ENCODE data around the gene STPG2.
"Not testable (repeated sequence)": the region's sequence is repeated elsewhere in the genome, so short reads cannot be mapped to it uniquely, and the experiment has no call there.

The STPG2 gene

DNA sequence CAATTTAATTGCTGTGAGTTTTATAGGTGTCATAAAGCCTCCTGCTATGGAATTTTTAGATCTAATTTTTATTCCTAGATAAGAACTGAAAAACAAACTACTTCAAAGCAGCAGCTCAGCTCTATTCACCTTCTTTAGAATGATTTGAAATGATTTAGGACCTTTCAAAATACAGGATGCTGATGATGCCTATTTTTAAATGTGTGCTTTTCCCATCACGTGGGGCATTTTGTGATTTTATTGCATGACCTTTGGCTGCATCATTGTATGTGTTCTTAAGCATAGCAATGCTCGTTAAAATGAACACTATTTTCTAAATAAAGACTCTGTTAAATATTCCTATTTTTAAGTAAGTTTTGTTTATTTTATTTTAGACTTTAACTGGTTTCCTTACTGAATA lies 537.3 kb downstream of the STPG2 start:
- DNase-seq, result no peak

DNA sequence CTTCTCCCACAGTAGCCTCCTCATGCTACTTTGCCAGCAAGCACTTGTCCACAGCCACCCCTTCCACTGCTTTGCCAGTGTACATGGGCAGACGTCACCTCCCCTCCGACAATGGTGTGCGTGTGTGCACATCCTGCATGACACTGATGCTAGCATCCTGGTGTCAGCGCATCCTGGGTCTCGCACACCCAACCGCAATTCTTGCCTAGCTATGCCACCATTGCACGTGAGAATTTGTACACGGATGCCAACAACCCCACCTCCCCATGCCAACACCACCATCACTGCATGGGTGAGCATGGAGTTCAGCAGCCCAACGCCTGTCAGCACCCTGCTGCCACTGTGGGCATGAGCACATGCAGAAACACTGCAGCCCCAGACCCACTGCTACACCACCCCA lies 550.0 kb downstream of the STPG2 start:
- DNase-seq, result no peak

DNA sequence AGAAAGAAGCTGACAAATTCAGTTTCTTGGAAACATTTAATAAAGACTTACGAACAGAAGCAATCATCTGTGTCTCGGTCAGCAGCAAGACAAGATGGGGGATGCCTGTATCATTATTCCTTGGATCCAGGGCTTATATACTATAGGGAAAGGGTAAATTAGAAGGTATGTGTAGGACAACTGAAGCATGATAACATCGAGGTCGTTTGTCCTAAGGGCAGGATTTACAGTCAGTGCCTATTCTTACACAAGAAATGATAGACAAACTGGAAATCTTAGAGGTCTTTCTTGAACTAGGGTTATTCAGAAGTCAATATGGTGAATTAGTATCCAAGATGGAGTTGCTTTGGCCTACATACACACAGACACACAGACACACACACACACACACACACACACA lies 553.0 kb downstream of the STPG2 start:
- DNase-seq, result no peak

DNA sequence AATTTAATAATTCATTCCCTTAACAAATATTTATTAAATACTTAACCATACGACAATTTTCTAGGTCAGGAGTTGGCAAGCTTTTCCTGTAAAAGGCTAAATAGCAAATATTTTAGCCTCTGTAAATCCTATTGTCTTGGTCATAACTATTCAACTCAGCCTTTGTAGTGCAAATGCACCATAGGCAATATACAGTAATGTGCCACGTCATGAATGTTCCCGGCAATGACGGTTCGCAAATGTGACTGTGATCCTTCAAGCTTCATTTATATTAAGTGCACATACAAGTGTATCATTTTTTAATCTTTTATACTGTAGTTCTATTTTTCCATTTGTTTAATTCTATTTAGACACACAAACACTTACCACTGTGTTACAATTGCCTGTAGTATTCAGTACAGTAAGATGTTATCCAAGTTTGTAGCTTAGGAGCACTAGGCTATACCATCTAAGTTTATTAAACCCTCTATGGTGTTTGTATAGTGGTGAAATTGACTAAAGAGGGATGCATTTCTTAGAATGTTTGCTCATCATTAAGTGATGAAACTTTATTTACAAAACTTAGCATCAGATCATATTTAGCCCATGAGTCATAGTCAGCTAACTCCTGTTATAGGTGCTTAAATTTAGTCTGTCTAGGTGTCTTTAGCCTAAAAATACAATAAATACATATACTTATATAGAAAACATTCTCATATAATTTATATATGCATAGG lies 553.6 kb downstream of the STPG2 start:
- no peak for DNase-seq

DNA sequence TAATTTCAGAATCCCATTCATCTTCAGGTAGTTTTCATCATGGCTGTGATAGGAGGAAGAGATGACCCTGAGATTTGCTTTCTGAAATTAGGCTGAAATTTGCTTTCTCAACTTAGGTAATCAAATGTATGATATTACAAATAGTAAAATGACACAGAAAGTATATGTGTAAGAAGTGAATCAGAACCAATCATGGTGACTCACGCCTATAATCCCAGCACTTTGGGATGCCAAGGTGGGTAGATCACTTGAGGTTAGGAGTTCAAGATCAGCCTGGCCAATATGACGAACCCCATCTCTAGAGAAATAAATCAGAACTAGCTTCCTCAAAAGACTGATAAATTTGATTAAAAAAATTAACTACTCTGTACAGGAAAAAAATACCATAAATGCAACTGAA lies 555.4 kb downstream of the STPG2 start:
- DNase-seq, result no peak

DNA sequence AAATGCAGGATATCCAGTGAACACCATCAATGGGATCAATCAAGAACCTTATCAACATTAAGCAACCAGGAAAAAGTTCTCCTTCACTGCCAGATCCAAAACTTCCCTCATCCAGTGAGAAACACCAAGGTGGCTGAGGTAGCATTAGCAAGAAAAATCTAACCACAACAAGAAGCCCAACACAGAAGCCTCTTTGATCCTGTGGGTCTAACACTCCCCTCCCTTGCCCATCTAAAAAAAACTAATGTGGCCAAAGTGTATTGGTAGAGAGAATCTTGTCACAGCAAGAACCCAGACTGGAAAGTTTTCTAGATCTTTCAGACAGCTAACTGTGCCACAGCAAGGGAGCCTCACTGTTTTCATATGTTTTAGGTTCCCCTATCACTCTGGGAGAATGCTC lies 558.0 kb downstream of the STPG2 start:
- DNase-seq, result no peak

DNA sequence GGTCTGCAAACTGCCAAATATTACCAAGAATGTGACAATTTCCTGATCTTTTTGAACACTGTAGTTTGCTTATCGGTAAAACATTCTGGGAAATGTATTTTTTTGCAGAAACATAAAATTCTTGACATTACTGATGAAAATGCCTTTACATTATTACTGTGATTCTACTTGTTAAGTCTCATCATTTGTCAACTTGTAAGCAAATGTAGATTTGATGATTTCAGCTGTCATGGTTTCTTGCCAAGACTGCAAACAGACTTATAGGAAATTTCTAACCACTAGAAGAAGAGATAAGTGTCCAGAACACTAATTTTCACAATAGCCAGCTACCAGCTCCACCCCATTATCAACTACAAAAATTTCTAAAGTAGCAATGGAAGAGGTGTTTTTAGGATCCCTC lies 560.4 kb downstream of the STPG2 start:
- DNase-seq, result no peak

DNA sequence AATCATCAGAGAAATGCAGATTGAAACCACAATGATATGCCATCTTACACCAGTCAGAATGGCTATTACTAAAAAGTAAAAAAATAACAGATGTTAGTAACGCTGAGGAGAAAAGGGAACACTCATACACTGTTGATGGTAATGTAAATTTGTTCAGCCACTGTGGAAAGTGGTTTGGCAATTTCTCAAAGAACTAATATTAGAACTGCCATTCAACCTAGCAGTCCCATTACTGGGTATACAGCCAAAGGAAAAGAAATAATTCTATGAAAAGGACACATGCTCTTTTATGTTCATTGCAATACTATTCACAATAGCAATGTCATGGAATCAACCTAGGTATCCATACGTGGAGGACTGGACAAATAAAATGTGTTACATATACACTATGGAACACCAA lies 566.3 kb downstream of the STPG2 start:
- no peak for DNase-seq

DNA sequence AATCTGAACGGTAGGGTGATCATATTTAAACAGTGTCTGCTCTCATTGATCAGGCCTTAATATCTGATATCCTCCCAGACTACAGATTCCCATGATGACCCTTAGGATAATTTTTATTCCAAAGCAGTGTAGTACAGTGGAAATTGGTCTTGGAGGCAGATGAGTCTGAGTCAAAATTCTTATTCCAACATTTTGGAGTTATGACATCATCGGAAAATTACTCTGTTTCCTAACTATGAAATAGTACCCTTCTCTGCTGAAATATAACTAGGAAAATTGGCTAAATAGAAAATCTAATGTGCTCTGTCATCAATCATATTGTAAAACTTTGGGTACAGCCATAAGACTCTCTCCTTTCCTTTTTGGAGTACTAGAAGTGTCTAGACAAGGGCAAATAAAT lies 583.3 kb downstream of the STPG2 start:
- no peak for DNase-seq

DNA sequence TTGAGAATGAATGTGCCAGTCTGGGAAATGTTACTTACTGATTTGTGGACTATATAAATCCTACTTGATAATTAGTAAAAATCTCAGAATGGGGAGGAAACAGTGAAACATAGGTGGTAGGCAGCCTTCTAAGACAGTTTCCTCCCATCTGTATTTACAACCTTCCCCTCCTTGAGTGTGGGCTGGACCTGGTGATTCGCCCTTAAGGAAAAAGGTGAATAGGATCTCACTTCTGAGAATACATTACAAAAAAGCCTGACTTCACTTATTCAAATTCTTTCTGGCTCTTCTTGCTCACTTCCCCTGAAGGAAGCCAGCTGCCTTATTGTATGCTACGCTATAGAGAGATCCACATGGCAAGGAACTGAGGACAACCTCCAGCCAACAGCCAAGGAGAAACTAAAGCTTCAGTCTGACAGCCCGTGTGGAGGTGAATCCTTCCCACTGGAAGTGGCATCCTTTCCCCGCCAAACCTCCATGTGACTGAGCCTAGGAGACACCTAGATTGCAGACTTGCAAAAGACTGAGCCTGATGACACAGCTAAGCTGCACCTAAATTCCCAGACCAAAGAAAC lies 585.0 kb downstream of the STPG2 start:
- no peak for DNase-seq

DNA sequence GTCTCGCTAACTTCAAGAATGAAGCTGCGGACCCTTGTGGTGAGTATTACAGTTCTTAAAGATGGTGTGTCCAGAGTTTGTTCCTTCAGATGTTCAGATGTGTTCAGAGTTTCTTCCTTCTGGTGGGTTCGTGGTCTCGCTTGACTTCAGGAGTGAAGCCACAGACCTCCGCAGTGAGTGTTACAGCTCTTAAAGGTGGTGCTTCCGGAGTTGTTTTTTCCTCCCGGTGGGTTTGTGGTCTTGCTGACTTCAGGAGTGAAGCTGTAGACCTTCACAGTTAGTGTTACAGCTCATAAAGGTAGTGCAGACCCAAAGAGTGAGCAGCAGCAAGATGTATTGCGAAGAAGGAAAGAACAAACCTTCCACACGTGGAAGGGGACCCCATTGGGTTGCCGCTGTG lies 592.6 kb downstream of the STPG2 start:
- DNase-seq, result not testable (repeated sequence)

DNA sequence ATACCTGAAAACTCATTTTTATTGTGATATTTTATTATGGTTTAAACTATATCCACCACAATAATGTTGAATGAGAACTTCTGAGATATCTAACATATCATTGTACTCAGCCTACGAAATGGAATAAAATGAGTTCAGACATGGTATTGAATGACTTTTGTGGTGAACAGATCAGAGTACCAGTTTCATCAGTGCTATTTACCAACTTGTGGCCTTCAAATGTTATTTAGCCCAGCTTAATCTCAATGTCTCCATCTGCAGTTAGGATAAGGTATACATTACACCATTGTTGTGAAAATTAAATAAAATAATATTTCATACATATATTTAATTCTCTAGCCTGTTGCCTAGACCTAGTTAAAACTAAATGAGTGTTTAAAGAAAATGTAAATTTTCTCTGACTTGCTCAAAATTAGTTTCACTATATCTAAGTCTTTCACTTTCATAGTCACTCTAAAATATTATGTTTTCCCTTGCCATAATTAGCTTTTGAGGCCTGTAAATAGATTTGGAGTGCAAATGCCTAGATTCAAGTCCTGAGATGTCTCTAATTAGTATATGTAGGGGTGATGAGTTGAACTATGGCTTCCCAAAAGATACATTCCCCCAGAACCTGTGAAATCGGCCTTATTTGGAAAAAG lies 594.2 kb downstream of the STPG2 start:
- no peak for DNase-seq

DNA sequence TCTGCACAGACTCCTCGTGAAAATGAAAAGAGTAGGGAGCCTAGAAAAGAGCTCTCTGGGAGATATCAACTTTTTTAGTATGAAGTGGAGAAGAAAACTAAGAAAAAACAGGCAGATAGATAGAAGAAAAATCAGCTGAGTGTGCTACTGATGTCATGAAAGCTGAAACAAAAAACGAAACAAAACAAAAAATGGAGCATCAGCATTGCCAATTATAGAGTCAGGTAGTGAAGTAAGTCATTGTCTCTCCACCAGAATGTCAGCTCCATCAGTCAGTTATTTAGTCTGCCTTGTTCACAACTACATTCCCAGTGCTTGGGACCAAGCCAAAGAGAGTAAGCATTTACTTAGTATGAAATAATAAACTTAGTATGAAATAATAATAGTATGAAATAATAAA lies 595.1 kb downstream of the STPG2 start:
- DNase-seq, result no peak

DNA sequence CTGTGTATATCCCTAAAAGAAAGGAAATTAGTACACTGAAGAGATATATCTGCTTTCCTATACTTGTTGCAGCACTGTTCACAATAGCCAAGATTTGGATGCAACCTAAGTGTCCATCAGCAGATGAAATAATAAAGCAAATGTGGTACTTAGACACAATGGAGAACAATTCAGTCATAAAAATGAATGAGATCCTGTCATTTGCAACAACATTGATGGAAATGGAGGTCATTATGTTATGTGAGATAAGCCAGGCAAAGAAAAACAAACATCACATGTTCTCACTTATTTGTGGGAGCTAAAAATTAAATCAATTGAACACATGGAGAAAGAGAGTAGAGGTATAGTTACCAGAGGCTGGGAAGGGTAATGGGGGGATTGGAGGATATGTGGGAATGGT lies 611.9 kb downstream of the STPG2 start:
- no peak for DNase-seq

DNA sequence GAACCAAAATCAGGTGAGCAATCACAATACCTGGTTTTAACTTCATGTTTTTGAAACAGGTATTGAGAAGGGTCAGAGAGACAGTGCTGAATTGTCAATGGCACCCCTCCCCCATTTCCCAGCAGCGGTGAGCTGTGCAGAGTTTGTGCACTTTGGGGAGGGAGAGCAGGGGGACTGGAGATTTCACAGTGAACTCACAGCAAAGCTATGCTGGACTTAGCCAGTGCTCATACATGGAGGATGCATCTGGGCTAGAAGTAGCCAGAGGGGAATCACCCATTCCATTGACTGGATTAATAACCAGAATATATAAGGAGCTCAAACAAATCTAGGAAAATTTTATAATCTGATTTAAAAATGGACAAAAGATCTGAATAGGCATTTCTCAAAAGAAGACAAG lies 612.6 kb downstream of the STPG2 start:
- DNase-seq, result no peak

DNA sequence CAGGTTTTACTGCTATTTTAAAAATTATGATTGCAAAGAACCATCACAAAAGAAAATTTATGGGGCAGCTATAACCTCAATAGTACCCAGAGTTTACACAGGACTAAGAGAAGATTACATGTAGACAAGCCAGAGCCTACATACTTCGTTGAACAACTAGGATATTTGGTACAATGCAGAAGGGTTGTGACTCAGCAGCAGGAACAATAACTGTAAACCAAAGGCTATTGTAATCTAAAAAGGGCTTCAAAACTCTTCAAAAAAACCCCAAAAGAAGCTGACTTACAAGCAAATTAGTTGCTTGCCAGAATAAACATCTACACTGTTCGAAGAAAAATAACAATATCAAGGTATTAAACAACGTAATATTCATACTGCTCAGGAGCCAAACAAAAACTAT lies 618.0 kb downstream of the STPG2 start:
- DNase-seq, result no peak

DNA sequence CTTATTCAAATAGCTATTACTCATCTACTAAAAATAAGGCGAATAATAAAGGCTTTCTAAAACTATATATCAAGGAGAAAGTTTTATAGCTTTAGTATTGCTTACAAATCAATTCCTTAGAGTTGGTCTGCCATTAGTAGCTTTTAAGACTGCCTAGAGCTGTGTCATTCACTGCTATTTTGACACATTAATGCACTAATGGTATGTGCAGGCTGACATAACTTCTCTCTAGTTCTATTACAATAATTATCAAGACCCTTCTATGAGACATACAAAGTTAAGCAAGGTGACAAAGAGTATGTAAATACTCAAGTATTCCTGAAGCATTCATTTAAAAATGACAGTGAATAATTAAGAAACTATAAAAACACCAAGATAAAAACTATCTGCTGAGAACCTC lies 625.3 kb downstream of the STPG2 start:
- no peak for DNase-seq

DNA sequence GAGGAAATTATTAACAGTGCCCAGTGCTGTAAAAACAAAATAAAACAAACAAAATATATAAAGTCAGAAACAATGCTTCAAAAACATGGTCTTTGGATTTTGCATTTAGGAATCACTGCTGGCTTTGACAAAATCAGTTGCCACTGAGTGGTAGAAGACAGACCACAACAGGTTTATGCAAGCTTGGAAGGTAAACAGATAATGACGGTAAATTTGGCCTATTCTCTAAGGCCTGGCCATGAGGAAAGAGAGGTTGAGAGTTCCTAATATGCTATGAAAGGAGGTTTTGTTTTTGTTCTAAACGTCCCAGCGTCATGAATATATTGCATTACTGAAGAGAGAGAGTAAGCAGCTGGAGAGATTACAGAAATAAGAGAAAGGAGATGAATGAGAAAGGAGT lies 629.4 kb downstream of the STPG2 start:
- DNase-seq, result no peak

All from SIG-M5 (cell line).